ENCODE data around the gene SSPN. TPM values are rescaled to one million over a fixed set of nuclear protein-coding genes. Genes with fewer than 3 reads are reported as not detected.

SSPN gene
- total and polyA plus RNA-seq, 2 experiments from 2014 or later: 1.1 to 2.3 TPM

GRCh38 chr12:26277506-26278246 is 82.3 kb downstream of the SSPN start:
- peaks cover 4% of the 10 kb centered on the region for H3K27me3 Mint-ChIP-seq (ENCODE audit: insufficient read depth, low read depth, poor library complexity)
- no peak overlapping the region for H3K4me3 Mint-ChIP-seq
- ATAC-seq (no peak), DNase-seq (ENCODE audit: low spot score) (no peak)
- no peak overlapping the region for H3K4me2 ChIP-seq
- H3K27me3 ChIP-seq (ENCODE audit: insufficient read depth): no peaks in the 10 kb centered on the region
- no peaks in the 10 kb centered on the region for H3K36me3 Mint-ChIP-seq (ENCODE audit: low read depth)
- H3K9me2 ChIP-seq (ENCODE audit: insufficient read depth): peaks cover under 1% of the 10 kb centered on the region; the same call in 1 of the 2 replicates
- no peaks in the 10 kb centered on the region for H3K4me1 ChIP-seq (ENCODE audit: insufficient read depth)
- peaks cover 17% of the 10 kb centered on the region for H3K4me1 Mint-ChIP-seq
- no peak overlapping the region for H3K4me3 ChIP-seq
- H4K20me1 ChIP-seq (replicated peaks; ENCODE audit: insufficient read depth): no peaks in the 10 kb centered on the region
- no peak overlapping the region for H3K27ac Mint-ChIP-seq
- no peak overlapping the region for H2AFZ ChIP-seq
- H3K79me2 ChIP-seq (replicated peaks; ENCODE audit: insufficient read depth): no peaks in the 10 kb centered on the region
- H3K9me3 Mint-ChIP-seq: no peaks in the 10 kb centered on the region
- H3K27ac ChIP-seq (ENCODE audit: low read depth): 0 out of 2 replicates have a peak overlapping the region, but pooled peaks have one; percentile 59
- no peaks in the 10 kb centered on the region for H3F3A ChIP-seq (replicated peaks; ENCODE audit: low read depth)
- TF ChIP-seq ETS1 (IDR thresholded peaks at IDR 0.05): no peak
- TF ChIP-seq CREB1 (CRISPR knock-in tag; IDR thresholded peaks at IDR 0.05; ENCODE audit: low read depth): no peak
- no peak for TF ChIP-seq ZNF114 (CRISPR knock-in tag; IDR thresholded peaks at IDR 0.05)
- no peak for TF ChIP-seq REST (IDR thresholded peaks at IDR 0.05; ENCODE audit: unreplicated experiment)
- TF ChIP-seq STAT1 (IDR thresholded peaks at IDR 0.05; ENCODE audit: unreplicated experiment): no peak
- TF ChIP-seq CTCF (conservative IDR thresholded peaks at IDR 0.05; ENCODE audit: low read depth in 2 of 2): no peak
- TF ChIP-seq EZH2 (IDR thresholded peaks at IDR 0.05; ENCODE audit: low read depth, unreplicated experiment): no peak
- TF ChIP-seq JUNB (IDR thresholded peaks at IDR 0.05; ENCODE audit: unreplicated experiment): no peak
- TF ChIP-seq POLR2AphosphoS5 (IDR thresholded peaks at IDR 0.05; ENCODE audit: low read depth): no peak
- no peak for TF ChIP-seq ZNF462 (CRISPR knock-in tag; IDR thresholded peaks at IDR 0.05)
- TF ChIP-seq ZNF331 (CRISPR knock-in tag; IDR thresholded peaks at IDR 0.05; ENCODE audit: low read depth): no peak
- H3K36me3 ChIP-seq (ENCODE audit: insufficient read depth): no peaks in the 10 kb centered on the region
